ENCODE results near the gene FAAP20.

GRCh38 chr1:2202008-2202575 lies 7.5 kb upstream of the FAAP20 start:
- TF ChIP-seq CTCF (IDR thresholded peaks at IDR 0.05), result no peak
- TF ChIP-seq, protein P1, sequence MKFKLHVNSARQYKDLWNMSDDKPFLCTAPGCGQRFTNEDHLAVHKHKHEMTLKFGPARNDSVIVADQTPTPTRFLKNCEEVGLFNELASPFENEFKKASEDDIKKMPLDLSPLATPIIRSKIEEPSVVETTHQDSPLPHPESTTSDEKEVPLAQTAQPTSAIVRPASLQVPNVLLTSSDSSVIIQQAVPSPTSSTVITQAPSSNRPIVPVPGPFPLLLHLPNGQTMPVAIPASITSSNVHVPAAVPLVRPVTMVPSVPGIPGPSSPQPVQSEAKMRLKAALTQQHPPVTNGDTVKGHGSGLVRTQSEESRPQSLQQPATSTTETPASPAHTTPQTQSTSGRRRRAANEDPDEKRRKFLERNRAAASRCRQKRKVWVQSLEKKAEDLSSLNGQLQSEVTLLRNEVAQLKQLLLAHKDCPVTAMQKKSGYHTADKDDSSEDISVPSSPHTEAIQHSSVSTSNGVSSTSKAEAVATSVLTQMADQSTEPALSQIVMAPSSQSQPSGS (CRISPR knock-in tag; IDR thresholded peaks at IDR 0.05; ENCODE audit: borderline replicate concordance, low read depth), result no peak
- TF ChIP-seq, protein P2, sequence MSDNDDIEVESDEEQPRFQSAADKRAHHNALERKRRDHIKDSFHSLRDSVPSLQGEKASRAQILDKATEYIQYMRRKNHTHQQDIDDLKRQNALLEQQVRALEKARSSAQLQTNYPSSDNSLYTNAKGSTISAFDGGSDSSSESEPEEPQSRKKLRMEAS (CRISPR knock-in tag; IDR thresholded peaks at IDR 0.05), result no peak
- TF ChIP-seq IRF2 (CRISPR knock-in tag; IDR thresholded peaks at IDR 0.05; ENCODE audit: borderline replicate concordance, low read depth), result no peak

Measured in WTC11 (cell line).